ENCODE results near the gene SIL1. TPM values are rescaled to one million over a fixed set of nuclear protein-coding genes. Genes with fewer than 3 reads are reported as not detected.

SIL1 gene
- total and polyA plus RNA-seq, 8 donors: 22.2 to 83.6 (median 33.4) TPM

DNA sequence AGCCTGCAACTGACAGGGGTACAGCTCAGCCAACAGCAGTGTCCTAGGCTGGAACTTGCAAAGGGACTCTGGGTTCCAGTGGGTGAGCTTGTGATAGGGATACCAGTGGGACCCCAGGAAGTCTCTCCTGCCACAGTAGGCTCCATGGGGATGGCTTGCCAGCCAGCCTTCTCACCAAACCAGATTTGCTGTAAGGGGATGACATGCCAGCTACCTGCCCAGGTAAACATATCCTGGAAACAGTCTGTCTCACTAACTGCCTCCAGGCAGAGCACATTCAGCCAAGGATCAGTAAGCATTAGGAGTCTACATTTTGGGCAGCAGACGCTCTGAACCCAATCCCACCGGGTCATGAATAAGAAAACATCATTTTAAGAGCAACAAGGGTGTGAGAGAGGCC lies 49.9 kb downstream of the SIL1 start:
- peaks cover 40 to 78% (median 52%) of the 10 kb centered on the region in 4 donors for H3K4me1 ChIP-seq

GRCh38 chr5:139147483-139148087 lies 50.6 kb downstream of the SIL1 start:
- no peaks in the 10 kb centered on the region for H3K36me3 ChIP-seq
- intact Hi-C loops (cut with DNase I; ENCODE audit: low total_unique reads): no loop called here
- no peaks in the 10 kb centered on the region for H3K9me3 ChIP-seq
- WGBS, 5 donors: 5 to 19% (median 10%) methylated on average over 2 of the region's 2 CpGs
- peak; percentile 78 to 83 for DNase-seq
- TF ChIP-seq POLR2AphosphoS5 (IDR thresholded peaks at IDR 0.05) (peak in 1 of 3 donors; percentile 40), EP300 (IDR thresholded peaks at IDR 0.05) (no peak), POLR2A (IDR thresholded peaks at IDR 0.05) (no peak)
- TF ChIP-seq, protein P1, sequence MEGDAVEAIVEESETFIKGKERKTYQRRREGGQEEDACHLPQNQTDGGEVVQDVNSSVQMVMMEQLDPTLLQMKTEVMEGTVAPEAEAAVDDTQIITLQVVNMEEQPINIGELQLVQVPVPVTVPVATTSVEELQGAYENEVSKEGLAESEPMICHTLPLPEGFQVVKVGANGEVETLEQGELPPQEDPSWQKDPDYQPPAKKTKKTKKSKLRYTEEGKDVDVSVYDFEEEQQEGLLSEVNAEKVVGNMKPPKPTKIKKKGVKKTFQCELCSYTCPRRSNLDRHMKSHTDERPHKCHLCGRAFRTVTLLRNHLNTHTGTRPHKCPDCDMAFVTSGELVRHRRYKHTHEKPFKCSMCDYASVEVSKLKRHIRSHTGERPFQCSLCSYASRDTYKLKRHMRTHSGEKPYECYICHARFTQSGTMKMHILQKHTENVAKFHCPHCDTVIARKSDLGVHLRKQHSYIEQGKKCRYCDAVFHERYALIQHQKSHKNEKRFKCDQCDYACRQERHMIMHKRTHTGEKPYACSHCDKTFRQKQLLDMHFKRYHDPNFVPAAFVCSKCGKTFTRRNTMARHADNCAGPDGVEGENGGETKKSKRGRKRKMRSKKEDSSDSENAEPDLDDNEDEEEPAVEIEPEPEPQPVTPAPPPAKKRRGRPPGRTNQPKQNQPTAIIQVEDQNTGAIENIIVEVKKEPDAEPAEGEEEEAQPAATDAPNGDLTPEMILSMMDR (IDR thresholded peaks at IDR 0.05): no peak
- no peak overlapping the region for H3K4me3 ChIP-seq
- H3K27ac ChIP-seq: peak overlapping the region; percentile 0 to 75 (median 57)
- H3K4me1 ChIP-seq: peaks cover 41 to 82% (median 56%) of the 10 kb centered on the region in 4 donors
- H3K27me3 ChIP-seq: no peaks in the 10 kb centered on the region

More for the DNA sequence above, 49.9 kb downstream of the SIL1 start:
- Histone ChIP-seq H3K27me3 (no peaks in the 10 kb centered on the region), H3K4me3 (no peak overlapping the region), H3K27ac (peak overlapping the region; percentile 51 to 90 (median 73)), H3K36me3 (no peaks in the 10 kb centered on the region), H3K9me3 (no peaks in the 10 kb centered on the region)
- WGBS, 5 donors: 34 to 60% (median 50%) methylated on average over 2 of the region's 2 CpGs
- intact Hi-C loops (cut with DNase I; ENCODE audit: low total_unique reads): no loop called here
- TF ChIP-seq EP300 (IDR thresholded peaks at IDR 0.05) (no peak), POLR2AphosphoS5 (IDR thresholded peaks at IDR 0.05) (peak in 1 of 3 donors; percentile 59), POLR2A (IDR thresholded peaks at IDR 0.05) (no peak)
- TF ChIP-seq, protein P1 (IDR thresholded peaks at IDR 0.05): no peak
- peak in 1 of 2 donors; percentile 82 for DNase-seq

- DNase-seq: no peak
- Histone ChIP-seq H3K27me3 (no peaks in the 10 kb centered on the region), H3K27ac (peak overlapping the region; percentile 0 to 75 (median 57)), H3K9me3 (no peaks in the 10 kb centered on the region), H3K36me3 (no peaks in the 10 kb centered on the region), H3K4me3 (no peak overlapping the region), H3K4me1 (peaks cover 47 to 83% (median 62%) of the 10 kb centered on the region in 4 donors)
- intact Hi-C loops (cut with DNase I; ENCODE audit: low total_unique reads): no loop called here
- WGBS, 5 donors: 29 to 52% (median 38%) methylated on average over 2 of the region's 2 CpGs
- TF ChIP-seq, protein P1 (IDR thresholded peaks at IDR 0.05): no peak
- no peak for TF ChIP-seq EP300 (IDR thresholded peaks at IDR 0.05)
Observed at GRCh38 chr5:139146809-139147482, 51.2 kb downstream of the SIL1 start.

DNA sequence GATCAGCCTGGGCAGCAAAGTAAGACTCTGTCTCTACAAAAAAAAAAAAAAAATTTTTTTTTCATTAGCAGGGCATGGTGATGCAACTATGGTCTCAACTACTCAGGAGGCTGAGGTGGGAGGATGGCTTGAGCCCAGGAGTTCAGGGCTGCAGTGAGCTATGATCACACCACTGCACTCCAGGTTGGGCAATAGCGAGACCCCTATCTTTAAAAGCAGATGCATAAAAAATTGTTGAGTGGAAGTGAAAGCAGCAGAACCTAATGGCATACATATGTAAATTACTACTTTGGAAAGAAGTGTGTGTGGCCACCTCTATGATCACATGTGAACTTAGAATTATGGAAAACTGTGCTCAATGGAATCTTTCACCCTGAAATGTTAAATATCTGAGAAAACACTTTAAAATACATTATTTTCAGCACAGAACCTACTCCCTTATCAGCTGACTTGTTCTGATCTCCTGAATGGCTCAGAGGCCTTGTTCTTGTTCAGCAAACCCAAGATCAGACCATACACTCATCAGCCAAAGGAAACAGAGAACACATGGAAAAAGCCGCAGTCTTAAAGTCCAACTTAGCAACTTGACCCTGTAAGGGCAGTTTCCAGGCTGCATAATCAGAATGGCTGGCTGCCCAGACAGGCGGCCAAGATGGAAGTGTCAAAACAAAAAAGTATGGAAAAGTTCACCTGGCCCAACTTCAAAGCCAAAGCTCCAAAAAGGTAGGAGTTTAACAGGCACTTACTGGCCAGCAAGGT lies 56.5 kb downstream of the SIL1 start:
- H3K9me3 ChIP-seq: no peaks in the 10 kb centered on the region
- H3K27ac ChIP-seq: peak overlapping the region; percentile 27 to 79 (median 69)
- peak; percentile 79 to 87 for DNase-seq
- no peak overlapping the region for H3K4me3 ChIP-seq
- H3K36me3 ChIP-seq: no peaks in the 10 kb centered on the region
- 21 to 36% (median 33%) methylated on average over 3 of the region's 3 CpGs for WGBS, 5 donors
- intact Hi-C loops (cut with DNase I; ENCODE audit: low total_unique reads): no loop called here
- H3K4me1 ChIP-seq: peaks cover 46 to 73% (median 53%) of the 10 kb centered on the region in 4 donors
- TF ChIP-seq POLR2AphosphoS5 (IDR thresholded peaks at IDR 0.05): peak; percentile 20 to 84 (median 55)
- TF ChIP-seq, protein P1 (IDR thresholded peaks at IDR 0.05): no peak
- no peak for TF ChIP-seq EP300 (IDR thresholded peaks at IDR 0.05)
- no peaks in the 10 kb centered on the region for H3K27me3 ChIP-seq
